B cell (primary cell): Measurements from ENCODE around the gene MRC2. TPM values are rescaled to one million over a fixed set of nuclear protein-coding genes. Genes with fewer than 3 reads are reported as not detected.

ENCODE experiments used
- ATAC-seq: fragments of 200-7000 bp; cut with Tn5 transposase; one replicate; pipeline ENCODE4 v1.10.0; 2021; ENCODE audit warnings: low read depth, mild to moderate bottlenecking, moderate number of reproducible peaks, moderate library complexity
- CTCF ChIA-PET: fragments of 350-600 bp; sonication (Branson Sonifier 250); formaldehyde crosslinking; loops from one replicate; lab custom pipeline; 2021; ENCODE audit warnings: antibody characterized with exemption, inconsistent platforms; lab: Charles Lee
- POLR2A ChIA-PET: fragments of 350-600 bp; sonication (Branson Sonifier 250); formaldehyde crosslinking; loops from one replicate; lab custom pipeline; 2021; ENCODE audit warnings: antibody characterized with exemption; lab: Charles Lee
- DNase-seq: peaks from one replicate; pipeline ENCODE4 v3.0.0; 2013
- H2AFZ ChIP-seq: 2 replicates; pipeline ENCODE4 v1.6.1; 2012; ENCODE audit warnings: mild to moderate bottlenecking, low read depth, low read length; ENCODE audit not compliant: insufficient read depth, poor library complexity, severe bottlenecking
- H3K27ac ChIP-seq, 2 donors: 1 replicate in 1 of 2; 2 replicates in 1 of 2; pipeline ENCODE4 v1.5.1; 2012 to 2013; ENCODE audit warnings: low read length in 2 of 2, mild to moderate bottlenecking in 2 of 2, moderate library complexity in 1 of 2
- H3K27me3 ChIP-seq, 4 experiments: fragments of 200-600 bp in 1 of 4; sonication (generic) in 1 of 4; replicated peaks in 1 of 4; 1 replicate in 2 of 4; 2 replicates in 2 of 4; pipeline versions ENCODE4 v1.6.1 to v1.7.0; 2013 to 2016; ENCODE audit warnings: low read length in 3 of 4, mild to moderate bottlenecking in 2 of 4, mixed read lengths in 1 of 4, moderate library complexity in 1 of 4; ENCODE audit not compliant: insufficient read depth in 4 of 4, control insufficient read depth in 3 of 4; ENCODE audit errors: control extremely low read depth in 1 of 4
- H3K36me3 ChIP-seq, 2 experiments: replicated peaks in 1 of 2; 1 replicate in 1 of 2; 2 replicates in 1 of 2; pipeline versions ENCODE4 v1.6.1 to v1.7.1; 2013; ENCODE audit warnings: low read length in 1 of 2; ENCODE audit not compliant: insufficient read depth in 2 of 2, control insufficient read depth in 1 of 2; ENCODE audit errors: control extremely low read depth in 1 of 2, extremely low read depth in 1 of 2
- H3K4me1 ChIP-seq, 2 donors: fragments of 200-600 bp in 1 of 2; sonication (generic) in 1 of 2; 1 replicate in 1 of 2; 2 replicates in 1 of 2; pipeline versions ENCODE4 v1.5.1 to v1.6.1; 2013 to 2017; ENCODE audit warnings: low read length in 2 of 2; ENCODE audit not compliant: control insufficient read depth in 2 of 2, insufficient read depth in 2 of 2
- H3K4me2 ChIP-seq: replicated peaks from 2 replicates; pipeline ENCODE3; 2012; ENCODE audit warnings: mild to moderate bottlenecking, low read depth, low read length; ENCODE audit not compliant: poor library complexity, severe bottlenecking
- H3K4me3 ChIP-seq, 5 experiments: fragments of 200-600 bp in 1 of 5; sonication (generic) in 1 of 5; 1 replicate in 3 of 5; 2 replicates in 2 of 5; pipeline versions ENCODE4 v1.5.1 to v1.7.0; 2011 to 2016; ENCODE audit warnings: low read length in 4 of 5, mild to moderate bottlenecking in 4 of 5, low read depth in 2 of 5, control low read depth in 1 of 5, moderate library complexity in 1 of 5; ENCODE audit not compliant: insufficient read depth in 1 of 5; ENCODE audit errors: control extremely low read depth in 1 of 5, extremely low read depth in 1 of 5
- H3K79me2 ChIP-seq: fragments of 200-600 bp; sonication (generic); one replicate; pipeline ENCODE4 v1.6.0; 2016; ENCODE audit warnings: low read length; ENCODE audit not compliant: control insufficient read depth, insufficient read depth
- H3K9ac ChIP-seq: fragments of 200-600 bp; sonication (generic); 2 replicates; pipeline ENCODE4 v1.6.1; 2017; ENCODE audit warnings: mild to moderate bottlenecking, low read length, moderate library complexity
- H3K9me3 ChIP-seq, 3 donors: one replicate each; pipeline versions ENCODE4 v1.6.1 to v1.7.1; 2013; ENCODE audit warnings: low read length in 2 of 3; ENCODE audit not compliant: control insufficient read depth in 2 of 3, insufficient read depth in 1 of 3; ENCODE audit errors: control extremely low read depth in 1 of 3
- H4K20me1 ChIP-seq: 2 replicates; pipeline ENCODE4 v1.6.0; 2012; ENCODE audit warnings: mild to moderate bottlenecking, low read length; ENCODE audit not compliant: insufficient read depth, control insufficient read depth, poor library complexity, severe bottlenecking
- H3K27ac Mint-ChIP-seq: one replicate; pipeline ENCODE4 v1.8.0; 2021; ENCODE audit warnings: mixed read lengths
- H3K27me3 Mint-ChIP-seq: one replicate; pipeline ENCODE4 v1.8.0; 2021; ENCODE audit warnings: mixed read lengths
- H3K4me1 Mint-ChIP-seq: one replicate; pipeline ENCODE4 v1.8.0; 2021; ENCODE audit warnings: mixed read lengths
- H3K4me3 Mint-ChIP-seq: one replicate; pipeline ENCODE4 v1.8.0; 2021; ENCODE audit warnings: mixed read lengths
- H3K9me3 Mint-ChIP-seq: one replicate; pipeline ENCODE4 v1.8.0; 2022; ENCODE audit warnings: mixed read lengths; ENCODE audit not compliant: insufficient read depth
- CTCF ChIP-seq: fragments of 200-600 bp; IDR thresholded peaks from one replicate; pipeline ENCODE4 v1.8.0; 2022; ENCODE audit warnings: antibody characterized with exemption, mild to moderate bottlenecking
- EZH2 ChIP-seq: IDR thresholded peaks from 2 replicates; pipeline ENCODE4 v1.6.1; 2012; ENCODE audit warnings: borderline replicate concordance, low read depth, mild to moderate bottlenecking, moderate library complexity, low read length; ENCODE audit not compliant: insufficient read depth, poor library complexity, severe bottlenecking
- WGBS: methylation state at CpG from one replicate; pipeline ENCODE4 v1.1.5; 2013; ENCODE audit warnings: missing lambda C conversion rate; ENCODE audit not compliant: insufficient coverage; 5-methylcytosine and 5-hydroxymethylcytosine counted together
- intact Hi-C: fragments of 100-400 bp; cut with micrococcal nuclease; formaldehyde crosslinking; loops from one replicate; pipeline ENCODE4 v1.10.0; 2022
- polyA plus RNA-seq: library from polyadenylated mRNA; depleted of rRNA; stranded (reverse); fragments of >200 nt; gene quantifications from 2 replicates; pipeline ENCODE4 v1.2.3, GENCODE V29; 2012
- total RNA-seq, 2 donors: library from RNA; stranded (reverse); fragments of 120-200 nt in 1 of 2; gene quantifications; 1 replicate in 1 of 2; 2 replicates in 1 of 2; pipeline versions ENCODE4 v1.2.3 to v1.2.4, GENCODE V29; 2013 to 2022

MRC2 gene
- total and polyA plus RNA-seq, 2 donors (not counting 1 experiment from before 2014, with no cell fraction given) = 0.09 to 0.34 TPM

- Histone ChIP-seq H3K36me3 (no peaks in the 10 kb centered on the region), H4K20me1 (no peaks in the 10 kb centered on the region), H3K4me1 (peaks cover 5 to 7% of the 10 kb centered on the region in 2 donors), H3K27ac (no peak overlapping the region), H3K9ac (no peak overlapping the region), H3K79me2 (no peaks in the 10 kb centered on the region), H3K4me2 (no peak overlapping the region), H2AFZ (no peak overlapping the region), H3K9me3 (peaks cover 0 to 3% (median 0%) of the 10 kb centered on the region in 3 donors), H3K4me3 (no peak overlapping the region), H3K27me3 (no peaks in the 10 kb centered on the region)
- peaks cover 8% of the 10 kb centered on the region for H3K4me1 Mint-ChIP-seq
- H3K4me3 Mint-ChIP-seq = no peak overlapping the region
- TF ChIP-seq CTCF = no peak
- TF ChIP-seq EZH2 = no peak
- H3K27me3 Mint-ChIP-seq = no peaks in the 10 kb centered on the region
- intact Hi-C loops = no loop called here
- no peak overlapping the region for H3K27ac Mint-ChIP-seq
- DNase-seq (no peak), ATAC-seq (no peak)
- 97% methylated on average over 8 of the region's 15 CpGs for WGBS
- ChIA-PET CTCF (no interaction called here), POLR2A (no interaction called here)
- peaks cover 8% of the 10 kb centered on the region for H3K9me3 Mint-ChIP-seq
Observed at GRCh38 chr17:62658136-62658920, 30.9 kb downstream of the MRC2 start.

GRCh38 chr17:62660629-62661118, 33.2 kb downstream of the MRC2 start:
- WGBS = 100% methylated on average over 1 of the region's 2 CpGs
- DNase-seq (no peak), ATAC-seq (no peak)
- H3K36me3 ChIP-seq = no peaks in the 10 kb centered on the region
- no peaks in the 10 kb centered on the region for H3K27me3 ChIP-seq
- no peak overlapping the region for H3K27ac Mint-ChIP-seq
- H4K20me1 ChIP-seq = no peaks in the 10 kb centered on the region
- H3K27ac ChIP-seq = no peak overlapping the region
- H3K4me2 ChIP-seq = no peak overlapping the region
- TF ChIP-seq CTCF (no peak), EZH2 (no peak)
- H2AFZ ChIP-seq = no peak overlapping the region
- no peaks in the 10 kb centered on the region for H3K27me3 Mint-ChIP-seq
- H3K9me3 Mint-ChIP-seq = peaks cover 8% of the 10 kb centered on the region
- no peak overlapping the region for H3K9ac ChIP-seq
- ChIA-PET CTCF (no interaction called here), POLR2A (no interaction called here)
- H3K4me1 ChIP-seq = no peaks in the 10 kb centered on the region
- H3K4me1 Mint-ChIP-seq = no peaks in the 10 kb centered on the region
- peaks cover 0 to 3% (median 0%) of the 10 kb centered on the region in 3 donors for H3K9me3 ChIP-seq
- H3K4me3 ChIP-seq = no peak overlapping the region
- no peaks in the 10 kb centered on the region for H3K79me2 ChIP-seq
- H3K4me3 Mint-ChIP-seq = no peak overlapping the region
- intact Hi-C loops = no loop called here
